Esophagus muscularis mucosa (tissue), 4 donors: ENCODE results near the gene BCR. TPM values are rescaled to one million over a fixed set of nuclear protein-coding genes. Genes with fewer than 3 reads are reported as not detected.

ENCODE experiments used
- DNase-seq: peaks from one replicate; pipeline ENCODE4 v3.0.0-alpha.2; 2017; ENCODE audit errors: extremely low spot score
- H3K27ac ChIP-seq, 4 donors: fragments of 200-600 bp; sonication (generic); replicated peaks in 1 of 4; 1 replicate in 3 of 4; 2 replicates in 1 of 4; pipeline ENCODE4 v1.5.1; 2016 to 2019; ENCODE audit warnings: mild to moderate bottlenecking in 1 of 4
- H3K27me3 ChIP-seq, 4 donors: fragments of 200-600 bp; sonication (generic); one replicate each; pipeline versions ENCODE4 v1.5.1 to v1.6.0; 2016 to 2019
- H3K36me3 ChIP-seq, 4 donors: fragments of 200-600 bp; sonication (generic); one replicate each; pipeline ENCODE4 v1.5.1; 2016 to 2019
- H3K4me1 ChIP-seq, 4 donors: fragments of 200-600 bp; sonication (generic); one replicate each; pipeline ENCODE4 v1.5.1; 2016 to 2019
- H3K4me3 ChIP-seq, 4 donors: fragments of 200-600 bp; sonication (generic); 1 replicate in 2 of 4; 2 replicates in 2 of 4; pipeline ENCODE4 v1.5.1; 2016 to 2019; ENCODE audit warnings: mild to moderate bottlenecking in 4 of 4, moderate library complexity in 1 of 4
- H3K9me3 ChIP-seq, 4 donors: fragments of 200-600 bp; sonication (generic); 1 replicate in 3 of 4; 2 replicates in 1 of 4; pipeline ENCODE4 v1.5.1; 2016 to 2019
- EP300 ChIP-seq: sonication (generic); formaldehyde crosslinking; IDR thresholded peaks from one replicate; pipeline ENCODE4 v1.6.1; 2017; ENCODE audit warnings: antibody characterized with exemption
- POLR2A ChIP-seq: fragments of 450-650 bp; IDR thresholded peaks from one replicate; pipeline ENCODE4 v1.6.1; 2017; ENCODE audit warnings: antibody characterized with exemption, moderate library complexity, mild to moderate bottlenecking, low read depth
- POLR2AphosphoS5 ChIP-seq, 2 donors: sonication (generic); formaldehyde crosslinking; IDR thresholded peaks; one replicate each; pipeline ENCODE4 v1.6.1; 2017; ENCODE audit warnings: antibody characterized with exemption in 2 of 2
- WGBS: methylation state at CpG from one replicate; pipeline ENCODE4 v1.1.5; 2018; 5-methylcytosine and 5-hydroxymethylcytosine counted together
- intact Hi-C: fragments of 100-400 bp; cut with DNase I; formaldehyde crosslinking; loops from one replicate; pipeline ENCODE4 v1.15.1; 2023
- total RNA-seq, 4 donors: library from RNA; depleted of rRNA; stranded (reverse); fragments of >200 nt; gene quantifications; one replicate each; pipeline versions ENCODE4 v1.1.0 to v1.2.1, GENCODE V29; 2016
- TF ChIP-seq, protein P1 (sequence below), 3 experiments: fragments of 200-600 bp in 2 of 3; fragments of 450-650 bp in 1 of 3; sonication (generic) in 2 of 3; IDR thresholded peaks; one replicate each; pipeline ENCODE4 v1.5.1; 2017 to 2019; ENCODE audit warnings: antibody characterized with exemption in 3 of 3, mild to moderate bottlenecking in 2 of 3, moderate library complexity in 1 of 3

The BCR gene
- total RNA-seq, 4 donors from 2014 or later = 35.7 to 58.5 (median 48.0) TPM

- Histone ChIP-seq H3K36me3 (no peaks in the 10 kb centered on the region), H3K4me3 (no peak overlapping the region), H3K27me3 (no peaks in the 10 kb centered on the region), H3K27ac (no peak overlapping the region), H3K9me3 (no peaks in the 10 kb centered on the region), H3K4me1 (peaks cover 19 to 63% (median 51%) of the 10 kb centered on the region in 4 donors)
- WGBS = 74% methylated on average over 10 of the region's 13 CpGs
- no peak for DNase-seq
- intact Hi-C loops = no loop called here
- TF ChIP-seq POLR2AphosphoS5 (IDR thresholded peaks at IDR 0.05) (no peak), EP300 (no peak)
- TF ChIP-seq, protein P1, sequence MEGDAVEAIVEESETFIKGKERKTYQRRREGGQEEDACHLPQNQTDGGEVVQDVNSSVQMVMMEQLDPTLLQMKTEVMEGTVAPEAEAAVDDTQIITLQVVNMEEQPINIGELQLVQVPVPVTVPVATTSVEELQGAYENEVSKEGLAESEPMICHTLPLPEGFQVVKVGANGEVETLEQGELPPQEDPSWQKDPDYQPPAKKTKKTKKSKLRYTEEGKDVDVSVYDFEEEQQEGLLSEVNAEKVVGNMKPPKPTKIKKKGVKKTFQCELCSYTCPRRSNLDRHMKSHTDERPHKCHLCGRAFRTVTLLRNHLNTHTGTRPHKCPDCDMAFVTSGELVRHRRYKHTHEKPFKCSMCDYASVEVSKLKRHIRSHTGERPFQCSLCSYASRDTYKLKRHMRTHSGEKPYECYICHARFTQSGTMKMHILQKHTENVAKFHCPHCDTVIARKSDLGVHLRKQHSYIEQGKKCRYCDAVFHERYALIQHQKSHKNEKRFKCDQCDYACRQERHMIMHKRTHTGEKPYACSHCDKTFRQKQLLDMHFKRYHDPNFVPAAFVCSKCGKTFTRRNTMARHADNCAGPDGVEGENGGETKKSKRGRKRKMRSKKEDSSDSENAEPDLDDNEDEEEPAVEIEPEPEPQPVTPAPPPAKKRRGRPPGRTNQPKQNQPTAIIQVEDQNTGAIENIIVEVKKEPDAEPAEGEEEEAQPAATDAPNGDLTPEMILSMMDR (IDR thresholded peaks at IDR 0.05) = peak in 1 of 3 experiments; percentile 24
These were observed 60.5 kb downstream of the BCR start for GRCh38 chr22:23240639-23241389.

- Histone ChIP-seq H3K9me3 (no peaks in the 10 kb centered on the region), H3K4me1 (peaks cover 12 to 58% (median 44%) of the 10 kb centered on the region in 4 donors), H3K27ac (no peak overlapping the region), H3K36me3 (no peaks in the 10 kb centered on the region), H3K27me3 (no peaks in the 10 kb centered on the region), H3K4me3 (no peak overlapping the region)
- no peak for DNase-seq
- intact Hi-C loops = no loop called here
- TF ChIP-seq, protein P1 (IDR thresholded peaks at IDR 0.05) = no peak
- no peak for TF ChIP-seq POLR2A
- TF ChIP-seq EP300 = no peak
- TF ChIP-seq POLR2AphosphoS5 (IDR thresholded peaks at IDR 0.05) = no peak
- WGBS = 95% methylated on average over 8 of the region's 8 CpGs
These were observed 61.5 kb downstream of the BCR start for GRCh38 chr22:23241562-23242472.

DNA sequence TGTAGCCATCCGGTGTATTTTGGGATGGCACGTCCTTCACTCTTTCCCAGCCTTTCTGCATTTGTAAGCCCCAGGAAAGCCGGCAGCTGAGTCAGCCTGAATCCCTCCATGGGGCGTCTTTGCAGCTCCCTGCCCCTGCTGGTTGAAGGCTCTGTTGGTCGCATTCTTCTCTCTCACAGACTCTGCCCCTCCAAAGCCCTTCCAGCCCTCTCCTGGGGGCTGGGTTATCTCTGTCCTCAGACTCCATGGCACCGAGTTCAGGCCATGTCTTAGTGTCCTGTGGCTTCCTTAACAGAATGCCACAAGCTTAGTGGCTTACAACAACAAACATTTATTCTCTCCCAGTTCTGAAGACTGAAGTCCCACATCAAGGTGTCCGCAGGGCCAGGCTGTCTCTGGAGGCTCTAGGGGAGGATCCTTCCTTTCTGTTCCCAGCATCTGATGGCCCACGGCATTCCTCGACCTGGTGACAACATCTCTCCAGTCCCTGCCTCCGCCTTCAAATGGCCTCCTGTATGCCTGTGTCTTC is 62.2 kb downstream of the BCR start:
- Histone ChIP-seq H3K4me3 (no peak overlapping the region), H3K4me1 (peaks cover 4 to 58% (median 40%) of the 10 kb centered on the region in 4 donors), H3K27ac (no peak overlapping the region), H3K9me3 (no peaks in the 10 kb centered on the region), H3K27me3 (no peaks in the 10 kb centered on the region), H3K36me3 (no peaks in the 10 kb centered on the region)
- TF ChIP-seq EP300 (no peak), POLR2A (no peak), POLR2AphosphoS5 (IDR thresholded peaks at IDR 0.05) (no peak)
- TF ChIP-seq, protein P1 (IDR thresholded peaks at IDR 0.05) = no peak
- WGBS = 80% methylated on average over 9 of the region's 10 CpGs
- intact Hi-C loops = no loop called here
- DNase-seq = no peak

DNA sequence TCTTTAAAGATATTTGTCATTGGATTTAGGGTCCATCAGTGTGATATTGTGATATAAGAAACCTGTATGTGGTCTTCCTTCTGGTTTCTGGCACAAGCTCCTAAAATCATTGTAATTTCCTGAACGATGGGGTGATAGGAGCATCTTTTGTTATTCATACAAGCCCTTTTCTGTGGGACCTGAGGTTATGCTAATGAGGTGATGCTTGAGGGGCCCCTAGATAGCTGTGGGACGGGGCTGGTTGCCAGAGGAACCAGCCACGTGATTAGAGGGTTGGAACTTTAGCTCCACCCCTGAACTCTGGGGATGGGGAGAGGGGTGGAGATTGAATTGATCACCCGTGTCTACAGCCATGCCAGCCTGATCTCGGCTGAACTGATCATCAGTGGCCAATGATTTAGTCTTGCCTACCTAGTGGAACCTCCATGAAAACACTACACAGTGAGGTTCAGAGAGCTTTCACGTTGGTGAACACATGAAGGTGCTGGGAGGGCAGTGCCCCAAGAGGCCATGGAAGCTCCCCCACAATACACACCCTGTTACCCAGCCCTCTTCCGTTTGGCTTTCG is 62.8 kb downstream of the BCR start:
- TF ChIP-seq, protein P1 (IDR thresholded peaks at IDR 0.05) = no peak
- no peak for TF ChIP-seq EP300
- 71% methylated on average over 8 of the region's 8 CpGs for WGBS
- no peaks in the 10 kb centered on the region for H3K9me3 ChIP-seq
- intact Hi-C loops = no loop called here
- H3K4me3 ChIP-seq = no peak overlapping the region
- H3K27me3 ChIP-seq = no peaks in the 10 kb centered on the region
- no peak for DNase-seq
- no peak overlapping the region for H3K27ac ChIP-seq
- H3K36me3 ChIP-seq = no peaks in the 10 kb centered on the region
- peaks cover 0 to 58% (median 37%) of the 10 kb centered on the region in 4 donors for H3K4me1 ChIP-seq
